Common myeloid progenitor, CD34-positive (primary cell): ENCODE results near the gene NDUFS2.

ENCODE experiments used
- CTCF ChIA-PET: fragments of 350-600 bp; sonication (Branson Sonifier 250); formaldehyde crosslinking; loops from one replicate; lab custom pipeline; 2021; ENCODE audit warnings: antibody characterized with exemption; lab: Charles Lee
- POLR2A ChIA-PET: fragments of 350-600 bp; sonication (Branson Sonifier 250); formaldehyde crosslinking; loops from one replicate; lab custom pipeline; 2021; ENCODE audit warnings: antibody characterized with exemption; lab: Charles Lee
- DNase-seq, 3 donors: peaks; one replicate each; pipeline versions ENCODE4 v3.0.0 to v3.0.0-alpha.2; 2013
- H3K27ac ChIP-seq, 2 experiments: 1 replicate in 1 of 2; 2 replicates in 1 of 2; pipeline ENCODE4 v1.7.0; 2013; ENCODE audit warnings: inconsistent platforms in 2 of 2, low read length in 2 of 2, mild to moderate bottlenecking in 2 of 2, low read depth in 1 of 2, moderate library complexity in 1 of 2; ENCODE audit not compliant: severe bottlenecking in 2 of 2, insufficient read depth in 1 of 2, poor library complexity in 1 of 2
- H3K27me3 ChIP-seq, 5 experiments: replicated peaks in 2 of 5; 1 replicate in 3 of 5; 2 replicates in 2 of 5; pipeline versions ENCODE4 v1.6.1 to v1.7.0; 2013; ENCODE audit warnings: low read length in 4 of 5, mild to moderate bottlenecking in 2 of 5, moderate library complexity in 2 of 5, inconsistent platforms in 1 of 5; ENCODE audit not compliant: insufficient read depth in 5 of 5, control insufficient read depth in 4 of 5
- H3K36me3 ChIP-seq, 4 experiments: 1 replicate in 2 of 4; 2 replicates in 2 of 4; pipeline versions ENCODE4 v1.6.1 to v1.7.0; 2013; ENCODE audit warnings: low read length in 3 of 4, control low read depth in 1 of 4, mild to moderate bottlenecking in 1 of 4; ENCODE audit not compliant: control insufficient read depth in 4 of 4, insufficient read depth in 4 of 4
- H3K4me1 ChIP-seq, 4 experiments: 1 replicate in 3 of 4; 2 replicates in 1 of 4; pipeline versions ENCODE4 v1.6.1 to v1.7.1; 2013; ENCODE audit warnings: low read length in 3 of 4, mild to moderate bottlenecking in 3 of 4, control low read depth in 1 of 4, inconsistent platforms in 1 of 4, moderate library complexity in 1 of 4; ENCODE audit not compliant: control insufficient read depth in 4 of 4, insufficient read depth in 4 of 4; ENCODE audit errors: control extremely low read depth in 1 of 4
- H3K4me3 ChIP-seq, 7 experiments: 1 replicate in 4 of 7; 2 replicates in 3 of 7; pipeline versions ENCODE4 v1.5.1 to v1.7.0; 2013; ENCODE audit warnings: mild to moderate bottlenecking in 7 of 7, low read length in 6 of 7, moderate library complexity in 6 of 7, inconsistent platforms in 2 of 7, low read depth in 2 of 7, control low read depth in 1 of 7; ENCODE audit not compliant: insufficient read depth in 4 of 7, control insufficient read depth in 1 of 7; ENCODE audit errors: extremely low read depth in 1 of 7
- H3K9me3 ChIP-seq, 5 experiments: 1 replicate in 4 of 5; 2 replicates in 1 of 5; pipeline versions ENCODE4 v1.6.1 to v1.7.1; 2013; ENCODE audit warnings: low read length in 4 of 5, mild to moderate bottlenecking in 2 of 5, inconsistent platforms in 1 of 5, low read depth in 1 of 5, moderate library complexity in 1 of 5; ENCODE audit not compliant: control insufficient read depth in 4 of 5, insufficient read depth in 2 of 5; ENCODE audit errors: control extremely low read depth in 1 of 5
- WGBS: methylation state at CpG from one replicate; pipeline ENCODE4 v1.1.5; 2013; ENCODE audit not compliant: insufficient coverage; 5-methylcytosine and 5-hydroxymethylcytosine counted together

The NDUFS2 gene

DNA sequence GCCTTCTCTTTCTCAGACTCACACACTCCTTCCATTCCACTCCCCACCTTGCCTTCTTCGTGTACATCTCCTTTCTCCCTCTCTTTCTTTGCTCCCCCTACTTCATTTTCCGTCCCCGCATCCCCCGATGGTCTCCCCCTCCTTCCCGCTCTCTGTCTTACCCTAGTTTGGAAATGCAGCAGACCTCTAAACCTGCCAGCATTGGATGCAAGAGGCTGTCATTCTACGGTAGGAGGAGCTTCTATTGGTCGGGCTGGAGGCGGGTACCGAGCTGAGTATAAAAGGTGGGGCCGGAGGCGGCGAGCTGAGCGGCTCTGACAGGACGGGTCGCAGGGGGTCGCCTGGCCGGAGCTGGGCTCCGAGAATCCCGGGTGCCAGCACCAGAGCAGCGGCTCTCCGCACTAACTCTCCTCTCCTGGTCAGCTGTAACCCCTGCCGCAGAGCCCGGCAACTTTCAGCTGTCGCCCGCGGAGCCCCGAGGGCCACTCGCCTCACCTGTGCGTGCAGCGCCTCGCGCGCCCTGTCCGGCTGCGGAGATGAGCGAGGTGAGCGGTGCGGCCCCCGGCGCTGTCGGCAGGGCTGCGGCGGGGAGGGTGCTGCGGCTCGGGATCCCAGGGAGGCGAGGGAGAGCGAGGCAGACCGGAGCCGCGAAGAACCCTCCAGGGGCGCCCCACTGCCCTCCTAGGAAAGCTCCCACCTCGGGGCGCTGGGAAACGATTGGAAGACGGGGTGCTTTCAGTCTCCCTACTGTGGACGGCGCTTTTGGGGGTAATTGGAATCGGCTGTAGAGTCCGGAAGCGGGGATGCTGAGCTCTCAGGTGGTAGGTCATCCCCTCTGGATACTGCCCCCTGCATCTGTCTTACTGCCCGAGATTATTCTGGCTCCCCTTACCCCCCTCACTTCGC, 56.5 kb downstream of the NDUFS2 start, which contains the start of gene PCP4L1:
Gene PCP4L1, plus strand, starts transcription at position 307 of the 906 bp plus-strand sequence. Its CDS starts 230 bp downstream, at position 537.
- Histone ChIP-seq H3K27ac (no peak within 1 kb of the TSS), H3K4me1 (peaks cover 0 to 23% (median 9%) of the 10 kb centered on the region in 4 experiments), H3K27me3 (peaks cover 3 to 36% (median 32%) of the 10 kb centered on the region in 5 experiments), H3K9me3 (peaks cover 2 to 18% (median 10%) of the 10 kb centered on the region in 5 experiments), H3K36me3 (no peaks in the 10 kb centered on the region), H3K4me3 (peak within 1 kb of the TSS; percentile 25 to 76 (median 55))
- 2% methylated on average over 52 of the region's 62 CpGs for WGBS
- ChIA-PET POLR2A (interaction anchor here (1.0 kb wide), 1 partner anchor 10 kb away, joined by 4 read pairs; no protein-coding TSS in a partner anchor), CTCF (interaction anchor here (1.0 to 2.4 kb wide), 7 partner anchors 13 to 67 kb away, joined by 3 to 10 read pairs (median 5); partner anchors contain the start of gene NDUFS2)
- peak; percentile 54 to 80 (median 79) for DNase-seq

DNA sequence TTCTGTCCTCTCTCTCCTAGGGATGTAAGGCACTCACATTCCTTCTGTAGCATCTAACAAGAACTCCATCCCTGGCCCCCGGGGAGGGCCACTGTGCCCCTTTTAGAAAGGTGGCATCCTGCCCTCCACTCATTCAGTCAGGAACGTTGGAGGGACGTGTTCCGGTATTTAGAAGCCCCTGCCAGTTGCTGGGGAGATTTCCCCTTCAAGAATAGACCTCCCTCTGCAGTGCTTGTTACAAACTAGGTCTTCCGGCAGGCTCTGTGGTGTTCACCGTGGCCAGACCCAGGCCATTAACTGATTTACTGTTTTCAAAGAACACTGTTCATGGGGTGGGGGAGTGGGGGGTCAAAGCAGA, 57.2 kb downstream of the NDUFS2 start:
- DNase-seq = no peak
- H3K27me3 ChIP-seq = peaks cover 3 to 36% (median 32%) of the 10 kb centered on the region in 5 experiments
- WGBS = 80% methylated on average over 3 of the region's 6 CpGs
- peaks cover 2 to 18% (median 10%) of the 10 kb centered on the region in 5 experiments for H3K9me3 ChIP-seq
- H3K36me3 ChIP-seq = no peaks in the 10 kb centered on the region
- H3K4me1 ChIP-seq = peaks cover 0 to 23% (median 9%) of the 10 kb centered on the region in 4 experiments
- H3K27ac ChIP-seq = no peak overlapping the region
- ChIA-PET POLR2A (no interaction called here), CTCF (interaction anchor here (0.8 to 2.4 kb wide), 8 partner anchors 11 to 53 kb away, joined by 3 to 10 read pairs (median 4); no protein-coding TSS in a partner anchor)
- H3K4me3 ChIP-seq = peak overlapping the region in 2 of 7 experiments; percentile 72 to 76

DNA sequence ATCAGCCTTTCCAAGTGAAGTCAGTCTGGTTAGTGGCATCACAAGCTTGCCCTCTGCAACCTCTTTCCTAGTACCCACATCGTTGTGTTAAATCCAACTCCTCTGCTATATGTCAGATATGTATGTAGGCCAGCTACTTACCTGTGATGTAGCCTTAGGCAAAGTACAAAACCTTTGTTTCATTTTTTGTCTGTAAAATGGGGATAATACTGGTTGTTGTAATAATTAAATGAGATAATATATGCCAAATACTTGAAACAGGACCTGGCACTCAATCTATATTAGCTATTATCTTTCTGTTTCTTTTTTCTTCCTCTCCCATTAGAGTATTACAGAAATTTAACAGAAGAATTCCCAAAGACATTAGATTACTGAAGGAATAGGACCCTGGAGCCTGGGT, 57.6 kb downstream of the NDUFS2 start:
- Histone ChIP-seq H3K4me1 (peaks cover 0 to 23% (median 9%) of the 10 kb centered on the region in 4 experiments), H3K27ac (no peak overlapping the region), H3K27me3 (peaks cover 3 to 36% (median 32%) of the 10 kb centered on the region in 5 experiments), H3K9me3 (peaks cover 2 to 18% (median 10%) of the 10 kb centered on the region in 5 experiments), H3K36me3 (no peaks in the 10 kb centered on the region), H3K4me3 (no peak overlapping the region)
- DNase-seq = no peak
- WGBS = no CpG with 5 or more reads among the region's 1 CpG
- ChIA-PET POLR2A (interaction anchor here (0.6 kb wide), 1 partner anchor 138 kb away, joined by 4 read pairs; no protein-coding TSS in a partner anchor), CTCF (interaction anchor here (0.8 to 1.6 kb wide), 6 partner anchors 12 to 53 kb away, joined by 3 to 9 read pairs (median 3); no protein-coding TSS in a partner anchor)

DNA sequence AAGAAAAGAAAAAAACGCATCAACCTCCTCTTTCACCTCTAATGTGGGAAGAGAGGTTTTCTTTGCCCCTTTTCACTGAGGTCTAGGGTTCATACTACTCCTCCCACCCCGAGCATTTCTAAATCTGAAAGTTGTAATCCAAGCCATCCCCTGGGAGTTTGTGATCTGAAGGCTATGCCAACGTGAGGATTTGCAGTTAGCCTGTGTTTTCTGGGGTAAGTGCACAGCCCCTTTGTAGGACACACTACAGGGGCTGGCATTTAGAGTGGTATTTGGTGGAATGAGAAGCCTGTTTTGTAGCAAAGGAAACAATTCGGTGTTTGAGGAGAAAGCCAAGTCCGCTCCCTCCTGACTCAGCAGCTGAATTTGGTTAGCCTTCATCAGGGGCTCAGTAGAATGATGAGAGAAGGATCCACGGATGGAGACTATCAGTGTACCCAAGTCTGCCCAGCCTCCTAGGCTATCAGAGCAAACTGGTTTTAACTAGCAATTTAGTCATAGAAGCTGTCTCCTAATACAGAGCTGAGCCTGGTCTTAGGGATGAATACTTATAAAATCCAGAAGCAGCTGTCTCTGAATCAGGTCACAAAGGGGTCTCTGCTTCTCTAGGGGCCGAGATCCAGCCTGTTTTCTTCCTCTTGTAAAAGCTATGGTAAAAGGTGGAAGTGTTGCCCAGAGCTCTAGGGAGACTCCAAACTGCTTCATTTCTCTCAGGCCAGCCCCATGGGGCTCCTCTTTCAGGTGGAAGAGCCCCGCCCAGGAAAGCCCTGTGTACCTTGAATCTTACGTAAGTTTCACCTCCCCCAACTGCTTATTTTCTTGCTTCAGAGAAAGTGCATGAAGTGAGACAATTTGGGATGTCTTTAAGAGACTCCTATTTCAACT, 58.5 kb downstream of the NDUFS2 start:
- Histone ChIP-seq H3K4me3 (no peak overlapping the region), H3K36me3 (no peaks in the 10 kb centered on the region), H3K27ac (no peak overlapping the region), H3K4me1 (peaks cover 0 to 23% (median 9%) of the 10 kb centered on the region in 4 experiments), H3K9me3 (peaks cover 2 to 18% (median 10%) of the 10 kb centered on the region in 5 experiments), H3K27me3 (peaks cover 3 to 36% (median 32%) of the 10 kb centered on the region in 5 experiments)
- POLR2A ChIA-PET = interaction anchor here (0.6 kb wide), 1 partner anchor 139 kb away, joined by 4 read pairs; no protein-coding TSS in a partner anchor
- DNase-seq = no peak
- CTCF ChIA-PET = interaction anchor here (1.0 to 1.8 kb wide), 7 partner anchors 12 to 57 kb away, joined by 3 to 7 read pairs (median 3); no protein-coding TSS in a partner anchor
- 73% methylated on average over 5 of the region's 9 CpGs for WGBS

DNA sequence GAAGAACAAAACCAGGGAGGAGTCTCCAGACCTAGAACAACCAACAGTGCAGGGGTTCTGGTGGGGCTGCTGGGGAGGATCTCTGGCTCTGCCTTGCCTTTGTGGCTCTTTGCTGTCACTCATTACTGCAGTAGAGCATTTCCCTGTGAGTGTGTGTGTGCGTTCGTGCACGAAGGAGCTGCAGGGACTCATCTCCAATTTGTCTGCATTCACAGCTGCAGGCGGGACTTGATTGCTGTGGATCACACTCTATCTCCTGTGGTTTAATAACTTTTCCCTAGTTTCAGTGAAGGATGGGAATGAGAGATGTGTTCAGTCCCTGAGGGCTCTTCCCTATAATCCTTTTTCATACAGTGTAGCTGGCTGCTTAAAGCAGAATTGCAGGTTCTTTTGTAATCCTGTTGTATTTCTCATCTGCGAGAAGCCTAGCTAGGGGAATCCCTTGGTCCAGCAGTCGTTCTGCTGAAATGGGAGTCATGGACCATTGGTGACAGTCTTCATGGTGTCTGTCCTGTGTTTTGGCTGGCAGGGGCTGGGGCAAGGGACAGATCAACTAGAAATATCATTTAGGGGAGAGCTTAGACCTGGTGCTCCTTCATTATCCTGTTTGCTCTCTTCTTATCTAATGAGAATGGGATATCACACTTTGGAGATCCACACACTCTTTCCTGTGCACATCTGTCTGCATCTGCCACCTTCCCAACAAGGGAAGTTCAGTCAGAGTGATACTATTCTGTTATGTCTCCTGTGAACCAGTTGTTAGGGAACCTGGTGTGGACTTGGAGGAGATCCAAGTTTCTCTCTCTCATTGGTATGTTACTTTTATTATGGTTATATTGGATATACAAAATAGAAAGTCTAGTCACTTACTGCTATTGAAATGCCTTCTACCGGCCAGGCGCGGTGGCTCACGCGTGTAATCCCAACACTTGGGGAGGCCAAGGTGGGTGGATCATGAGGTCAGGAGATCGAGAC, 59.4 kb downstream of the NDUFS2 start:
- Histone ChIP-seq H3K9me3 (peaks cover 2 to 15% (median 10%) of the 10 kb centered on the region in 5 experiments), H3K4me3 (no peak overlapping the region), H3K4me1 (peaks cover 0 to 23% (median 9%) of the 10 kb centered on the region in 4 experiments), H3K36me3 (no peaks in the 10 kb centered on the region), H3K27ac (no peak overlapping the region), H3K27me3 (peaks cover 3 to 36% (median 32%) of the 10 kb centered on the region in 5 experiments)
- DNase-seq = peak in 2 of 3 donors; percentile 60 to 63
- WGBS = 93% methylated on average over 6 of the region's 12 CpGs
- ChIA-PET POLR2A (no interaction called here), CTCF (interaction anchor here (1.3 to 1.8 kb wide), 3 partner anchors 22 to 34 kb away, joined by 3 to 7 read pairs (median 6); no protein-coding TSS in a partner anchor)
